Measurements from ENCODE around the gene SPRN.
"Not testable (repeated sequence)": the region's sequence is repeated elsewhere in the genome, so short reads cannot be mapped to it uniquely, and the experiment has no call there.

Gene SPRN

DNA sequence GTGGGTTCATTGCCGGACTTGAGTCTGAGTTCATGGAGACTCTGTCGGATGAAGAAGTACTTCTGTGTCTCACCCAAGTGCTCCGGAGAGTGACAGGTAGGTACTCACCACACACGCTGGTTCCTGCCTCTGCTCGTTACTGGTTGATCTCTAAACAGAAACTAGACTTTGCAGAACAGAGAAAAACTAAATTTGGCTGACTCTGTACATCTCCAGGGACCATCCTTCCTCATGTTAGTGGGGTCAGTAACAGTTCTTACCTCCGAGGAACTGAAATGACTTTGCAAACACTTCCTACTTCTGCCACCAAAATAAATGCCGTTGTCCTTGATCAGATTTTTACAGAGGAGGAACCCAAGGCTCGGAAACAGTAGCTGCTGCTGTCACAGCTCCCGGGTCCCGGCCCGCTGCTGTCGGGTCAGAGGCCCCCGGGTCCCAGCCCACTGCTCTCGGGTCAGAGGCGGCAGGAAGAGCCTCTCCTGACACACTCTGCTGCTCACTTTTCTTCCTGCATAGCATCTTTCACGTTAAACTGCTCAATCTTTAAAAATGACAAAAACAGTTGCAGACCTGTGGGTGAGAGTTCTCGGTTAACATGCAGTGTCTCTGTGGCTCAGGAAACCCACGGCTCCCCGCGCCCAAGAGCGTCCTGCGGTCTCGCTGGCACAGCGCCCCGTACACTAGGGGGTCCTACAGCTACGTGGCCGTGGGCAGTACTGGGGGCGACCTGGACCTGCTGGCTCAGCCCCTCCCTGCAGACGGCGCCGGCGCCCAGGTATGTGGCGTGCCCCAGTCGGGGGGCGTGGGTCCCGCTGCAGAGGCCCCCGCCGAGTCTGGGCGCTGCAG, 35.2 kb downstream of the SPRN start:
- peak; percentile 32 to 46 (median 44) for DNase-seq
- Mint-ChIP-seq H3K4me1 (ENCODE audit: low read depth in 2 of 2) (peaks cover 30 to 33% of the 10 kb centered on the region in 2 donors), H3K27me3 (no peaks in the 10 kb centered on the region), H3K36me3 (ENCODE audit: insufficient read depth) (peaks cover 14% of the 10 kb centered on the region), H3K4me3 (peak overlapping the region; percentile 90 to 95), H3K9me3 (no peaks in the 10 kb centered on the region), H3K27ac (peak overlapping the region; percentile 92 to 94)
- peak; percentile 52 for ATAC-seq (replicated peaks)

DNA sequence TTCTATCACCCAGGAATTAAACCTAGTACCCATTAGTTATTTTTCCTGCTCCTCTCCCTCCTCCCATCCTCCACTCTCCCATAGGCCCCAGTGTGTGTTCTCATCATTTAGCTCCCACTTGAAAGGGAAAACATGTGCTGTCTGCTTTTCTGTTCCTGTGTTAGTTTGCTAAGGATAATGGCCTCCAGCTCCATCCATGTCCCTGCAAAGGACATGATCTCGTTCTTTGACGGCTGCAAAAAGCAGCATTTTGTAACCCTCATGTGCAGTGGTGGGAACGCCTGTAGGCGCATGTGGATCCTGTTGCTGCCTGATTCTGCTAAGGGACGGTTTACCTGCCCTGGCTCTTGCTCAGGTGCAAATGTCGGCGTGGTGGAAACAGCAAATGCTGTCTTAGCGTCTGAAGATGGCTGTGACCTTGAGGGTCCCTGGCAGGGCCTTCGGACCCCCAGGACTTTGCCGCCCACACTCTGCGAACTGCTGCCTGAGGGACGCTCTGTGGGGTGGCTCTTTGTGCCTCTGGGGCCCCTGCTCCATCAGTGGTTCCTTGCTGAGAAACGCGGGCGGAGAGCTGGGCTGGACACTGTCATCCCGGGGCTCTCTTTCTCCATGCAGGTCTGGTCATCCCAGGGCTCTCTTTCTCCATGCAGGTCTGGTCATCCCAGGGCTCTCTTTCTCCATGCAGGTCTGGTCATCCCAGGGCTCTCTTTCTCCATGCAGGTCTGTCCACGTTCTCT, 36.0 kb downstream of the SPRN start:
- H3K27me3 Mint-ChIP-seq = no peaks in the 10 kb centered on the region
- H3K4me3 Mint-ChIP-seq = peak overlapping the region; percentile 90 to 95
- H3K27ac Mint-ChIP-seq = peak overlapping the region; percentile 92 to 94
- H3K36me3 Mint-ChIP-seq (ENCODE audit: insufficient read depth) = peaks cover 10% of the 10 kb centered on the region
- H3K9me3 Mint-ChIP-seq = no peaks in the 10 kb centered on the region
- peaks cover 30 to 33% of the 10 kb centered on the region in 2 donors for H3K4me1 Mint-ChIP-seq (ENCODE audit: low read depth in 2 of 2)
- DNase-seq (no peak), ATAC-seq (replicated peaks) (no peak)

DNA sequence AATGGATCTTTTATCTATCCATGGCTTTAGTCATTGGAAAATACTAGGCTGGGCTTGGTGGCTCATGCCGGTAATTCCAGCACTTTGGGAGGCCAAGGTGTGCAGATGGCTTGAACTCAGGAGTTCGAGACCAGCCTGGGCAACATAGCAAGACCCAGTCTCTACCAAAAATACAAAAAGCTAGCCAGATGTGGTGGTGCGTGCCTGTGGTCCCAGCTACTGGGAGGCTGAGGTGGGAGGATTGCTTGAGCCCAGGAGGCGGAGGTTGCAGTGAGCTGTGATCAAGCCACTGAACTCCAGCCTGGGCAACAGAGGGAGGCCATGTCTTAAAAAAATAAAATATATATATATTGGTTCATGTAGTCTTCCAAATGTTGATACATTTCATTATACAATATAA, 37.5 kb downstream of the SPRN start:
- peaks cover 30 to 33% of the 10 kb centered on the region in 2 donors for H3K4me1 Mint-ChIP-seq (ENCODE audit: low read depth in 2 of 2)
- not testable (repeated sequence) for H3K9me3 Mint-ChIP-seq; H3K27ac Mint-ChIP-seq; H3K36me3 Mint-ChIP-seq (ENCODE audit: insufficient read depth); H3K27me3 Mint-ChIP-seq; H3K4me3 Mint-ChIP-seq; ATAC-seq (replicated peaks); DNase-seq

DNA sequence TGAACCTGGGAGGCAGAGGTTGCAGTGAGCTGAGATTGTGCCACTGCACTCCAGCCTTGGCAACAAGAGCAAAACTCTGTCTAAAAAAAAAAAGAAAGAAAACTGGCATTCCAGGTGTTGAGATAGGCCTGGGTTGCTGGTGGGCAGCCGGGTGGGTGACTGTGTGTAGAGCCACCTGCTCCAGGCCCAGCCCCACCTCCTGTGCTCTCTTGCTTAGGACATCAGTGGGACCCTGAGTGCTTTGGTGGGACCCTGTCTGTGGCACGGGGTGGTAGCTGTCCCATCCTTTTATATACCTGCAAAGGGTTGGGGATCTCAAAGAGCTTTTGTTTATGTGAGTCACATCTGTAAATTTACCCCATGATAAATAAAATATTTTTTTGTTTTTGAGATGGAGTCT, 39.2 kb downstream of the SPRN start:
- no peak overlapping the region for H3K4me3 Mint-ChIP-seq
- no peak for DNase-seq
- H3K36me3 Mint-ChIP-seq (ENCODE audit: insufficient read depth) = peaks cover 7% of the 10 kb centered on the region
- peaks cover 15 to 20% of the 10 kb centered on the region in 2 donors for H3K4me1 Mint-ChIP-seq (ENCODE audit: low read depth in 2 of 2)
- no peaks in the 10 kb centered on the region for H3K9me3 Mint-ChIP-seq
- no peaks in the 10 kb centered on the region for H3K27me3 Mint-ChIP-seq
- no peak for ATAC-seq (replicated peaks)
- H3K27ac Mint-ChIP-seq = no peak overlapping the region

GRCh38 chr10:133384071-133384470, 40.4 kb downstream of the SPRN start:
- Mint-ChIP-seq H3K27me3 (no peaks in the 10 kb centered on the region), H3K27ac (no peak overlapping the region)

GRCh38 chr10:133383551-133383950, 40.9 kb downstream of the SPRN start:
- Mint-ChIP-seq H3K27me3 (no peaks in the 10 kb centered on the region), H3K36me3 (ENCODE audit: insufficient read depth) (peaks cover 3% of the 10 kb centered on the region), H3K27ac (no peak overlapping the region), H3K4me1 (ENCODE audit: low read depth in 2 of 2) (peaks cover 9 to 11% of the 10 kb centered on the region in 2 donors), H3K4me3 (no peak overlapping the region), H3K9me3 (no peaks in the 10 kb centered on the region)
- DNase-seq (no peak), ATAC-seq (replicated peaks) (no peak)

More at GRCh38 chr10:133384071-133384470, 40.4 kb downstream of the SPRN start:
- H3K9me3 Mint-ChIP-seq = no peaks in the 10 kb centered on the region
- H3K36me3 Mint-ChIP-seq (ENCODE audit: insufficient read depth) = peaks cover 3% of the 10 kb centered on the region
- DNase-seq (no peak), ATAC-seq (replicated peaks) (no peak)
- no peak overlapping the region for H3K4me3 Mint-ChIP-seq
- peaks cover 14 to 16% of the 10 kb centered on the region in 2 donors for H3K4me1 Mint-ChIP-seq (ENCODE audit: low read depth in 2 of 2)

- no peaks in the 10 kb centered on the region for H3K9me3 Mint-ChIP-seq
- no peak overlapping the region for H3K27ac Mint-ChIP-seq
- H3K4me1 Mint-ChIP-seq (ENCODE audit: low read depth in 2 of 2) = peaks cover 7 to 8% of the 10 kb centered on the region in 2 donors
- peaks cover 9% of the 10 kb centered on the region for H3K36me3 Mint-ChIP-seq (ENCODE audit: insufficient read depth)
- H3K27me3 Mint-ChIP-seq = no peaks in the 10 kb centered on the region
- no peak for ATAC-seq (replicated peaks)
- DNase-seq = no peak
- H3K4me3 Mint-ChIP-seq = peak overlapping the region in 1 of 2 donors; percentile 51
Measured at GRCh38 chr10:133381036-133381435, 43.4 kb downstream of the SPRN start.

- DNase-seq = no peak
- no peak for ATAC-seq (replicated peaks)
- H3K36me3 Mint-ChIP-seq (ENCODE audit: insufficient read depth) = peaks cover 9% of the 10 kb centered on the region
Measured at GRCh38 chr10:133379801-133380666, 44.4 kb downstream of the SPRN start.

GRCh38 chr10:133379152-133379800, 45.1 kb downstream of the SPRN start, which contains the start of gene PAOX:
Gene PAOX, plus strand, starts transcription at chr10:133379262. Its CDS starts 55 bp downstream, at chr10:133379317.
- Mint-ChIP-seq H3K4me1 (ENCODE audit: low read depth in 2 of 2) (peaks cover 7 to 8% of the 10 kb centered on the region in 2 donors), H3K27ac (no peak within 1 kb of the TSS), H3K9me3 (no peaks in the 10 kb centered on the region), H3K36me3 (ENCODE audit: insufficient read depth) (peaks cover 9% of the 10 kb centered on the region), H3K27me3 (no peaks in the 10 kb centered on the region), H3K4me3 (peak within 1 kb of the TSS; percentile 74 to 79)
- DNase-seq (peak; percentile 53 to 59 (median 55)), ATAC-seq (replicated peaks) (peak; percentile 69)

More at GRCh38 chr10:133379801-133380666, 44.4 kb downstream of the SPRN start:
- peak overlapping the region; percentile 71 to 72 for H3K4me3 Mint-ChIP-seq
- H3K4me1 Mint-ChIP-seq (ENCODE audit: low read depth in 2 of 2) = peaks cover 7 to 8% of the 10 kb centered on the region in 2 donors
- H3K27me3 Mint-ChIP-seq = no peaks in the 10 kb centered on the region
- no peaks in the 10 kb centered on the region for H3K9me3 Mint-ChIP-seq
- no peak overlapping the region for H3K27ac Mint-ChIP-seq

DNA sequence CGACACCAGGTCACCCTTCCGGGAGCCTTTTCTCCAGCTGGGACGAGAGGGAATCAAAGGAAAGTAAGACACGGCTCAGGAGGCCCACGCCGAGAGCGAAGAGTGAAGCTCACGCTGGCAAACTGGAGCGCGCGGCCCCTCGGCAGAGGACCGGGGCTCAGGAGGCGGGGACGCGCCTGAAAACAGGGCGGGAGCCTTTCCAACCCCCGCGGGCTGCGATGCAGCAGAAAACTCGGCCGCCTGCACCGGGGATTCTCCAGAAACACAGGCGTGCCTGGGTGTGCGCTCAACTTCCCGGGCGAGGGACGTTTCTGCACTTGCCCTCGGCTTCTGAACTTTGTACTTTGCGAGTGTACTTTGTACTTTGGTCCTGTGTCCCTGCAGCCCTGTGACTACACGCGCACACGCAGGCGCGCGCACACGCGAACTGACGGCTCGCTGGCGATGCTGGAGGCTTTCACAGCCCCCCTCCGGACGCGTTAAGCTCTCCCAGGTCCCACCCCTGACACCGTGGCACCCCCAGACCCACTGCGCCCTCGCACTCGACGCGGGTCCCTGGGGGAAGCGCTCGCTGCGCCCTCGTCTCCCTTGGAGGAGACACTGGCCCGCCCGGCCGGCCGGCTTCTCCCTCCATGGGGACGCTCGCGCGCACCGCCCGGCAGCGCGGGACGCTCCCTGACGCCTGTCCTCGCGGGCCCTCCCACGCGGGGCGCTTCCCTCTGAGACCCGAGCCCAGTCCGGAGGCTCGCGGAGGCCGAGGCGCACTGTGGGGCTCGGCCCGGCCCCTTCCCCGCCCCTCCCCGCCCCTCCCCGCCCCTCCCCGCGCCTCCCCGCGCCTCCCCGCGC, 46.0 kb downstream of the SPRN start:
- Mint-ChIP-seq H3K4me1 (ENCODE audit: low read depth in 2 of 2) (peaks cover 9 to 12% of the 10 kb centered on the region in 2 donors), H3K27me3 (no peaks in the 10 kb centered on the region), H3K4me3 (peak overlapping the region; percentile 74 to 79), H3K9me3 (no peaks in the 10 kb centered on the region), H3K36me3 (ENCODE audit: insufficient read depth) (peaks cover 13% of the 10 kb centered on the region), H3K27ac (no peak overlapping the region)
- ATAC-seq (replicated peaks) (peak; percentile 58), DNase-seq (peak; percentile 36 to 62 (median 42))

GRCh38 chr10:133377818-133378250, 46.6 kb downstream of the SPRN start:
- Mint-ChIP-seq H3K27ac (no peak overlapping the region), H3K4me3 (peak overlapping the region; percentile 74 to 79), H3K36me3 (ENCODE audit: insufficient read depth) (peaks cover 16% of the 10 kb centered on the region), H3K4me1 (ENCODE audit: low read depth in 2 of 2) (peaks cover 11 to 12% of the 10 kb centered on the region in 2 donors), H3K9me3 (no peaks in the 10 kb centered on the region), H3K27me3 (no peaks in the 10 kb centered on the region)
- no peak for DNase-seq
- no peak for ATAC-seq (replicated peaks)
